Amygdala (tissue), 56 donors: ENCODE results near the gene DUSP7.

Experiments
- DNase-seq, 56 donors: peaks; one replicate each; lab custom pipeline; 2025; lab: John Stamatoyannopoulos, UW

The DUSP7 gene

DNA sequence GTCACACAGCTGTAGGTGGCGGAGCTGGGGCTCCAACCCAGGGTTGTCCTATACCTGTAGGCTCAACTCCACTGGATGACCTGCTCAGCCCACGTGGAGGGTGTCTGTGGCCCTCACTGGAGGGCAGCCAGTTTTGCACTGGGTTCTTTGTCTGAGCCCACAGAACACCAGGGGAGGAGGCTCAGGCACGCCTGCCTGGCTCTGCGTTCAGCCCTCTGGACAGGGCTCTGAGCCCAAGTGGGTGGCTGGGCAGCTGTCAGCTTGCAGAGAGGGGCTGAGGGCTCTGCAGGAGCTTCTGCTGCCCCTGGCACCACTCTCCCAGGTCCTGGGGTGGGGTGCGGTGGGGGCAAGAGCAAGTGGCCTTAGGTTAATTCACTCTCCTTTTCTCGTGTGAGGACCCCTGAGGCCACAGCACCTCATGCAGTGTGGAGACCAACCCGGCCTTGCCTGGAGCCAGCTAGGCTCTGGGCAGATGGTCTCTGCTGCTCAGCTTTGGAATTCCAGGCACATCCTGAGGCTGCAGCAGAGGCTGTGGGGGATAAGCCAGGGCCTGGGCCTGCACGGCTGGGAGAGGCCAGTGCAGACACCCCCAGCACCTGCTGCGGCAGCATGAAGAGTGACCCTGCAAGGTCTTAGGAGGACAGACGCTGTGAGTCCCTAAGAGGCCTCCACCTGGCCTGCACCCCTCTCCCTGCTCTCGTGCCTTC lies 23.5 kb downstream of the DUSP7 start:
- peak in 16 of 56 donors; percentile 37 to 70 (median 56) for DNase-seq

DNA sequence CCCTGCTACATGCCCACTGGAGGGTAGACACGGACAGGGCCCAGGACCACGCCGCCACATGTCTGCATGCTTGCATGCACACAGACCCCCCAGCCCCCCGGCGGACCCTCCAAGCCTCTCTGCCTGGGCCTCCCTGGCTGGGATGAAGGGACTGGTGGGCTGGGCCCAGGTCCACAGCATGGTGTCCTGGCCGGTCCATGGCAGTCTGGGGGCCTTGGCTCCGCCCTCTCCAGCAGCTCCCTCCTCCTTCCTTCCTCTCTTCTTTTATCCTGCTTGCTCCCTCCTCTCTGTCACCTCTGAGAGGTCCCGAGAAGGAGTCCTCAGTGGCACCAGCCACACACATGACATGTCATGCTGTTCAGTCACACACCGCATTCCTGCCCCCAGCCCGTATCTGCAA lies 24.5 kb downstream of the DUSP7 start:
- no peak for DNase-seq

DNA sequence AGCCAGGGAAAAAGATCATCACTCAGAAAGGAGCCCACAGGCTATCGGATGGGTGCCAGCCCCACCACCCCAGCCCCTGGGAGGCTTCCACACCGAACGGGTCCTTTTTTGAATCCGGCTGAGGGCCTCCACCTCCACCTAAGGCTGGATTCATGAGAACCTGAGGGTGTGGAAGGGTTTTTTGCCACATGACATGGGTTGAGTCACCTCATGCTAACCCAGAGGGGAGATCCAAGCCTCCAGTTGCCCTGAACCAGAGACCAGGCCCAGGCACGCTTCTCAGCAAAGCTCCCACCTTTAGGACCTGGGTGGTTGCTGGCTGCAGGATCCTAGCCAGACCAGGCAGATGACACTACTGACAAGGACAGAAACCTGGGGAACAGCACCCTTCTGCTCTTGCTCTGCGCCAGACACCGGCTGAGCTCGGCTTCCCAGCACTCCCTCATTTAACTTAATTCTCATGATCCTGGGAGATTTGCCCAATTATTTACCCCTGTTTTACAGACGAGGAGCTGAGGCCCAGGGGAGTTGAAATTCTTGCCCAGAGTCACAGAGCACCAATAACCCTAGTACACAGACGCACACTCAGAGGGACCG lies 25.6 kb downstream of the DUSP7 start:
- no peak for DNase-seq

GRCh38 chr3:52029535-52029934 lies 26.8 kb downstream of the DUSP7 start:
- DNase-seq, result no peak

GRCh38 chr3:52029053-52029452 lies 27.3 kb downstream of the DUSP7 start:
- no peak for DNase-seq

- peak in 49 of 56 donors; percentile 22 to 90 (median 65) for DNase-seq
Observed at GRCh38 chr3:52028572-52028971, 27.8 kb downstream of the DUSP7 start.

DNA sequence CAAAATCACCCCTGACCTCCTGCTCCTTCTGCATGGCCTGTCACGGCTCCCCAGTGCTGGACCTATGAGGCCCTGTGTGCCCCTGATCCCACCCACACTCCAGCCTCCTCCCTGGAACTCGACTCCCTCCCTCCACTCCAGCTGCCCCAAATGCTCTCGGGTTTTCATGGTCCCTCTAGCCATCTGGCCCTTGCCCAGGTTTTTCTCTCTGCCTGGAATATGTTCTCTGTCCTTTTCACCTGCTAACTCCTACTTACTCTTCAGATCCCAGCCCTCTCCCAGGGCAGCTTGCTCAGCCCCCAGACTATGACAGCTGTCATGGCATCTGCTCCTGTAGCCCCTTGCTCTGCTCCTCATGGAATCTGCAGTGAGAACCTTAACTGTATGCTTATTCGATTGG lies 30.3 kb downstream of the DUSP7 start:
- no peak for DNase-seq

DNA sequence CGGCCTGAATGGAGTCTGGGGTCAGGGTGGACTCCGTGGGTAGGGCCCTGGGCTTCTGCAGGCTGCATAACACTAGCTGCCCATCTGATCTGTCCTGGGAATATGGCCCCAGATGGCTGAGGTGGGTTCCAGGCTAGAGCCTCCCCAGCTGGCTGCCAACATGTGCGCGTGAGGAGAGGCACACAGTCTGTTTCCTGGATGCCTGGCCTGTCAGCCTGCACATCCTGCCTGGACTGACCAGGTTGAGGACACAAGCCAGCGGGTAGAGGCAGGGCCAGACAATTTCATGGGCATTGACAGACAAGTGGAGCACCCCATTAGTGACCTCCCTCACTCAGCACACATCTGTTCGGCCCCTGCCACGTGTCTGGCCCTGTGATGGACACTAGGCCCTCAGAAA lies 30.9 kb downstream of the DUSP7 start:
- DNase-seq, result no peak

GRCh38 chr3:52024765-52025452 lies 31.5 kb downstream of the DUSP7 start:
- no peak for DNase-seq

GRCh38 chr3:52023860-52024764 lies 32.3 kb downstream of the DUSP7 start:
- DNase-seq, result no peak

DNA sequence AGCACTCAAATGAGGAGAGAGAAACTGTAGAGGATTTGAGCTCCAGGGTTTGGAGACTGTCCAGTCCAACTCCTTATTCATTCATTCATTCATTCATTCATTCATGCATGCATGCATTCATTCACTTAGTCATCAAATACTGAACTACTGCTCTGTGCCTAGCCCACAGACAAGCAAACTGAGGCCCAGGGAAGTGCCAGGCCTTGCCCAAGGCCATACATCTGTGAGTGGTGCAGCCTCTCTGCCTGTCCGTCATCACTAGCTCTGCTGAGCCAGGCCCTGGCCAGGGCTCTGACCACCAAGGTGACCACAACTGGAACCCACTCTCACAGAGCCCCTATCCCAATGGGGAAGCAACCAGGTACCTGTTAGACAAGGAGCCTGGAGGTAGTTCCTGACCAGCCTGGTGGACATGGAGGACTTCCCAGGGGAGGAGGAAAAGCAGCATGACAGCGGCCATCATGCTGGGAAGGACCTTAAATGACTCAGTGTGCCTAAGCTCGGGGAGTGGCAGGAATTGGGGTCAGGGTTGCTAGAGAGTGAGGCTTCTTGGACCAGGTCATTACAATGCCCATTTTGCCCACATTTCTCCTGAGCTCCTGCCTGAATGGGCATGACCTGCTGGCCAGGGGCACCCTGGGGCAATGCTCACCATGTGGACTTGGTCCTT lies 33.1 kb downstream of the DUSP7 start:
- no peak for DNase-seq

DNA sequence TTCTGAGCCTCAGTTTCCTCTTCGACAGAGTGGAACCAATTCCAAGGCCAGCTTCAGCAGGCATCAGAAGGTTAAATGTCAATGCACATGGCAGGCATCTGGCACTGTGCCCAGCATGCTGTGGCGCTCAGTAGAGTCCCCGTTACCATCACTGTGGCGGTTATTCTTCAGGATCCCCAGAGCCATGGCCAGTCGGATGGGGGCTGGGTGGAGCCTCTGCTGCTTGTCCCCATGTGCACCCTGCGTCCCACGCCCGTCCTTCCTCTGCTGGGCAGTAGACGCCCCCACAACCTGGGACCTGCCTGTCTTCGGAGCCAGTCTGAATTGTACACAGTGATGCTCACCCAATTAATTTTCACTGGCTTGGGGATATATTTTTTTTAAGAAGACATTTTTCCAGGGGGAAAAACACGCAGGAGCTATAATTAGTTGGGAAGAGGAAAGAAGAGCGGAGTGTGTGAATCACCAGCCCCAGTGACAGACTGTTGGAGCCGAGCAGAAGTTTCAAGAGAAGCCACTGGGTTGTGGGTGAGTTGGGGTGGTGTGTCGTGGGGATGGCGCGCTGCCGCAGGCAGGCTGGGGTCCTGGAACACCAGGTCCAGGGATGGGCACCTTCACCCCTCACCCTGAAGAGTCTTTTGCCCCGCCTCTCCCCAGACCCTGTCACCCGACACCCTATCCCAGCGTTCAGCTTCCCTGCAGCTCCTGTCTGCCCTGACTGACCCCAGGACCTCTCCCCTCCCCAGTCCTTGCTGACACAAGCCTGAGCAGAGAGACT lies 33.9 kb downstream of the DUSP7 start:
- DNase-seq, result peak in 9 of 56 donors; percentile 19 to 64 (median 38)

- peak in 4 of 56 donors; percentile 12 to 64 (median 22) for DNase-seq
Observed at GRCh38 chr3:52021489-52022268, 34.7 kb downstream of the DUSP7 start.

DNA sequence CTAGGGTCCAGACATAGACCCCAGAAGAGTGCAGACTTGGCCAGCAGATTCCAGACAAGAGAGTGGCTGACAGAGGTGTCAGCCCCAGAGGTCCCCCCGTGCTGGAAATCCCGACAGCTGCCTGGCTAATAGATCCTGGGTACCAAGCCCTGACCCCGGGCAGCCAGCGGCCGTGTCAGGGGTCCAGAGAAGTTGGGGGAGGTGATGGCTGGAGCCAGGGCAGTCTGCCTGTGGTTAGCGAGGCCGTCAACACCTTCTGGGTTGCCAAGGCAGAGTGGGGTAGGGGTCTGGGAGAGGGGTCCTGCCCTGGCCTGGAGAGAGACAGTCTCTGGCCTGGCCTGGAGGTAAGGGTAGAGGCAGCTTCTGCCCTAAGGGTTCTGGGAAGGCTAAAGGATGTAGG lies 35.6 kb downstream of the DUSP7 start:
- no peak for DNase-seq

DNA sequence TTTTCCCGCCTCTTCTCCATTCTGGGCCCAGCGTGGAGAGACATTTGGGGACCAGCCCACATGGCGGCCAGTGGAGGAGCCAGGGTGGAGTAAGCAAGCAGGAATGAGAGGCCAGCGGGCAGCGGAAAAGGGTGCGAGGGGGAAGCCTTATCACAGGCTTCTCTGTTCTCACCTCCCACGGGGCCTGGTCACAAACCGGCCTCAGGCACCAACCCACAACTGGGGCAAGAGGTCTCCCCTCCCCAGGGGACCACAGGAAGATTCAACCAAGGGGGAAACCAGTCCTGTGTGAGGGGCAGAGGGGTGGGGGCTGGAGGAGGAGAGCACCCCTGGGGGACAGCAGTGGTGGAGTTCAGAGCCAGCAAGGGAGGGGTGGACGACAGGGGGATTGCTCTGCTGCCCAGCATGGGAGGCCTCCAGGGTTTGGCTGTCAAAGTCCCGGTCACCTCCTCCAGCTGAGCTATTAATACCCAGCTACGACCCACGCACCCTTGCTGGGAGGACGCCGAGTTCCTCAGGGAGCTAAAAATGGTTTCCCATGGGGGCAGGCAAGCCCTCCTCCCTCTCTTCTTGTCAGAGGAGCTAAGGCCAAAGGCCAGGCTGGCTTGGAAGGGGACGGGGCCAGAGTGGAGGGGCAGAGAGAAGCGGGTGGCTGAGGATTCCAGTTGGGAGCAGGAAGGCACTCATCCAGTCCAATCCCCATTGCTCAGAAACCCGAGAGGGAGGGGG lies 36.9 kb downstream of the DUSP7 start:
- peak in 1 of 56 donors; percentile 51 for DNase-seq

DNA sequence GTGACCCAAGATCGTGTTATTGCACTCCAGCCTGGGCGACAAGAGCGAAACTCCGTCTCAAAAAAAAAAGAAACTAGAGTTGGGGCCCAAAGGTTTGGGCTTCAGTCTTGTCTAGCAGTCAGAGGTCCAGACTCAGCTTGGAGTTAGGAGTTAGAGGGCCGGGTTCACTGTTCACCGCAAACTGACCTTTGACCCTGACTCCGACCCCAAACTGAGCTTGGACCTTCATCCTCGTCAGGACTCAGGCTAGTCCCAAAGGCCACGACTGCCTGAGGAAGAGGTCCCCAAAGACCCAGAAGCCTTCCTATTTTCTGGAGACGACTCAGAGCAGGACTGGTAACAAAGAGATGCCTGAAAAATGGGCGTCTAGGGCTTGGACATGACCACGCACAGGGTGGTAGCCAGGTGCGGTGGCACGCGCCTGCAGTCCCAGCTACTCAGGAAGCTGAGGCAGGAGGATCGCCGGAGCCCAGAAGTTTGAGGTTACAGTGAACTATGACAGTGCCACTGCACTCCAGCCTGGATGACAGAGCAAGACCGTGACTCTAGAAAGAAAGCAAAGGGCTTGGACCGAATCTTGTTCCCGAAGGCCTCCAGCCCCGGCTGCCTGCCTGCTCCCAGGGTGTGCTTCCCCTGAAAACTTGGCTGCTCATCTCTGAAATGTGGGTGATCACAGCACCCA lies 37.9 kb downstream of the DUSP7 start:
- DNase-seq, result no peak

DNA sequence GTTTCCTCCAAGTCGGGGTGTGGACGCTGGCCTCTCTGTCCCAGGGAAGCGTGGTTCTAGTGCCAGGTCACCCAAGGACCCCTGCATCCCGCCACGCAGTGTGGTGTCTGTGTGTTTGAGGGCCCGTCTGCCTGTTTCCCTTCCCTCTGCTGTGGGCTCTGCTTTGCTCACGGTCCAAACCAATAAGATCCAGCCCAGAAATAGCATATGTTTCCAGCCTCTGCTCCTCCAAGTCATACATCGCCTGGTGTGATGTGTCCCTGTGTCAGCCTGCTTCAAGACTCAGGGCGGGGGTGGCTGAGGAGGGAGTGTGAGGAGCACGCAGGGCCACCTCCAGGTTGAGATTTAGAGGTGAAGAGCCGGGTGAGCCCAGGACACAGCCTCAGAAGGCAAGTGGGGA lies 38.8 kb downstream of the DUSP7 start:
- DNase-seq, result no peak
